Mesenchymal stem cell (in vitro differentiated cells and primary cell): ENCODE results near the gene FOXF1.

ENCODE experiments used
- DNase-seq: peaks from one replicate; pipeline ENCODE4 v3.0.0-alpha.2; 2013
- H2AFZ ChIP-seq: one replicate; pipeline ENCODE4 v1.6.1; 2013; ENCODE audit warnings: low read depth, mild to moderate bottlenecking, control low read depth, inconsistent platforms, low read length, moderate library complexity
- H2AK5ac ChIP-seq: 2 replicates; pipeline ENCODE4 v1.6.1; 2013; ENCODE audit warnings: low read length, moderate library complexity, mild to moderate bottlenecking, inconsistent platforms; ENCODE audit not compliant: severe bottlenecking
- H2BK120ac ChIP-seq: one replicate; pipeline ENCODE4 v1.6.1; 2013; ENCODE audit warnings: low read depth, mild to moderate bottlenecking, inconsistent platforms, low read length, moderate library complexity
- H2BK12ac ChIP-seq, 2 experiments: one replicate each; pipeline ENCODE4 v1.6.1; 2013; ENCODE audit warnings: inconsistent platforms in 2 of 2, low read length in 2 of 2, mild to moderate bottlenecking in 2 of 2, moderate library complexity in 2 of 2, control low read depth in 1 of 2
- H2BK15ac ChIP-seq: one replicate; pipeline ENCODE4 v1.6.1; 2013; ENCODE audit warnings: mild to moderate bottlenecking, low read depth, inconsistent platforms; ENCODE audit not compliant: poor library complexity, severe bottlenecking
- H2BK5ac ChIP-seq: 2 replicates; pipeline ENCODE4 v1.6.1; 2013; ENCODE audit warnings: low read depth, mild to moderate bottlenecking, low read length, control low read depth, inconsistent platforms; ENCODE audit not compliant: poor library complexity, severe bottlenecking
- H3K14ac ChIP-seq, 2 experiments: one replicate each; pipeline ENCODE4 v1.6.1; 2013; ENCODE audit warnings: inconsistent platforms in 2 of 2, low read length in 2 of 2, control low read depth in 1 of 2, mild to moderate bottlenecking in 1 of 2, moderate library complexity in 1 of 2
- H3K18ac ChIP-seq, 2 experiments: one replicate each; pipeline ENCODE4 v1.6.1; 2013; ENCODE audit warnings: inconsistent platforms in 2 of 2, low read length in 2 of 2, control low read depth in 1 of 2, low read depth in 1 of 2, mild to moderate bottlenecking in 1 of 2
- H3K23ac ChIP-seq, 2 experiments: one replicate each; pipeline ENCODE4 v1.6.1; 2013; ENCODE audit warnings: inconsistent platforms in 2 of 2, low read length in 2 of 2, mild to moderate bottlenecking in 2 of 2, moderate library complexity in 2 of 2, control low read depth in 1 of 2
- H3K27ac ChIP-seq: 2 replicates; pipeline ENCODE4 v1.5.1; 2013; ENCODE audit warnings: mild to moderate bottlenecking, moderate library complexity, low read length, control low read depth, inconsistent platforms; ENCODE audit not compliant: poor library complexity, severe bottlenecking
- H3K27me3 ChIP-seq, 2 experiments: 2 replicates each; pipeline versions ENCODE4 v1.6.1 to v1.7.0; 2013; ENCODE audit warnings: low read length in 2 of 2, mild to moderate bottlenecking in 2 of 2, moderate library complexity in 2 of 2, control low read depth in 1 of 2, inconsistent platforms in 1 of 2; ENCODE audit not compliant: control insufficient read depth in 1 of 2, insufficient read depth in 1 of 2
- H3K36me3 ChIP-seq, 2 experiments: 2 replicates each; pipeline versions ENCODE4 v1.6.1 to v1.7.0; 2013; ENCODE audit warnings: low read length in 2 of 2, control low read depth in 1 of 2, inconsistent platforms in 1 of 2, low read depth in 1 of 2, mild to moderate bottlenecking in 1 of 2; ENCODE audit not compliant: insufficient read depth in 2 of 2, control insufficient read depth in 1 of 2
- H3K4ac ChIP-seq, 2 experiments: one replicate each; pipeline ENCODE4 v1.6.1; 2013; ENCODE audit warnings: inconsistent platforms in 2 of 2, low read length in 2 of 2, mild to moderate bottlenecking in 2 of 2, moderate library complexity in 2 of 2, control low read depth in 1 of 2, low read depth in 1 of 2
- H3K4me1 ChIP-seq: 2 replicates; pipeline ENCODE4 v1.6.1; 2013; ENCODE audit warnings: low read depth, low read length, control low read depth; ENCODE audit not compliant: control insufficient read depth, insufficient read depth
- H3K4me2 ChIP-seq: 2 replicates; pipeline ENCODE4 v1.6.1; 2013; ENCODE audit warnings: low read length, mild to moderate bottlenecking, inconsistent platforms; ENCODE audit not compliant: poor library complexity, severe bottlenecking
- H3K4me3 ChIP-seq, 2 experiments: 2 replicates each; pipeline versions ENCODE4 v1.5.1 to v1.7.0; 2013; ENCODE audit warnings: low read length in 2 of 2, mild to moderate bottlenecking in 2 of 2, control low read depth in 1 of 2, low read depth in 1 of 2; ENCODE audit not compliant: insufficient read depth in 1 of 2
- H3K79me1 ChIP-seq: replicated peaks from 2 replicates; pipeline ENCODE4 v1.6.1; 2013; ENCODE audit warnings: mild to moderate bottlenecking, control low read depth, low read length, inconsistent platforms; ENCODE audit not compliant: poor library complexity, severe bottlenecking
- H3K9ac ChIP-seq: 2 replicates; pipeline ENCODE4 v1.7.0; 2013; ENCODE audit warnings: mild to moderate bottlenecking, low read length, moderate library complexity
- H3K9me3 ChIP-seq: 2 replicates; pipeline ENCODE4 v1.7.0; 2013; ENCODE audit warnings: mild to moderate bottlenecking, low read length; ENCODE audit not compliant: control insufficient read depth
- H4K8ac ChIP-seq: one replicate; pipeline ENCODE4 v1.6.1; 2013; ENCODE audit warnings: inconsistent platforms, mild to moderate bottlenecking, low read length, moderate library complexity
- H4K91ac ChIP-seq: one replicate; pipeline ENCODE4 v1.6.1; 2013; ENCODE audit warnings: mild to moderate bottlenecking, low read length, inconsistent platforms
- WGBS: methylation state at CpG from one replicate; pipeline ENCODE4 v1.1.7; 2013; ENCODE audit warnings: mixed read lengths; 5-methylcytosine and 5-hydroxymethylcytosine counted together

The FOXF1 gene

DNA sequence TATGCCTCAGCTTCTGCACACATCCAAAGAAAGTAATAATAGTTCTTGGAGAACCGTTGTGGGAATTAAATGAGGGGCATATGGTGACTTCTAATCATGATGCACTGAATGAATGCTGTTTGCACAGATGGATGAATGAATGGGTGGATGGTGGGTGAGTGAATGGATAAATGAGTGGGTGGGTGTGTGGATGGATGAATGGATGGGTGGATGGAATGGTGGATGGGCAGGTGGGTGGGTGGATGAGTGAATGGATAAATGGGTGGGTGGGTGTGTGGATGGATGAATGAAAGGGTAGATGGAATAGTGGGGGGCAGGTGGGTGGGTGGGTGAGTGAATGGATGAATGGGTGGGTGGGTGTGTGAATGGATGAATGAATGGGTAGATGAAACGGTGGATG lies 44.9 kb upstream of the FOXF1 start:
- WGBS = 93% methylated on average over 1 of the region's 2 CpGs

DNA sequence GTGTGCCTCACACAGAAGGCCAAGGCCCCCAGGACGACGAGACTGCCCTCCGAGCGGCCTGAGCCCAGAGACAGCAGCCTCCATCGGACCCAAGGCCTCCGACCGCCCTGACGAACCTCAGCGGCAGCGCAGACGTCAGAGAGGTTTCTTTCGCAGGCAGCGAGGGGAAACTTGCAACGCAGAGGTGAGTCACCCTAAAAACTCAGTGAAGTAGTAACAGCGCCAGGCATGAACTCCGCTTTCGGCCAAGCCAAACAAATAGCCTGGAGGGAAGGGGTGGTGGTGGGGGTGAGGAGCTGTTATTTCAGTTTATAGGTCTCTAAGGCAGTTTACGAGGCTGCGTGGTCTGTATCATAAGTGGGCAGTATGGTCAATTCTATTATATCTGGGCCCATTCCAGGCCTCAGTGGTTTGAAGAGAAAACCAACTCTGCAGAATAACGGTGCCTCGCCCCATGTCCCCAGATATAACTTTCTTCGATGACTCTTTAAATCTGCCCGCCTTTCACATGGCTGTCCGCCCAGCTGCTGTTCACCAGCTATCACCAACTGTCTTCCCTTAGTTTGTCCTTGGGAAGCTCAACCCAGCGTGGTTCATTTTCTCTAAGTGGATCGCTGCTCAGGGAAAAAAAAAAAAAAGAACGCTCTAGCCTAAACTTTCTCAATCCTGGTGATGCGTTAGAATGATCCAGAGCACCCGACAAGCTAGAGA lies 43.5 kb upstream of the FOXF1 start:
- Histone ChIP-seq H3K4me2 (no peak overlapping the region), H2AFZ (no peak overlapping the region), H4K8ac (peak overlapping the region; percentile 19), H3K14ac (no peak overlapping the region), H3K27ac (no peak overlapping the region), H3K27me3 (peaks cover 0 to 19% of the 10 kb centered on the region in 2 experiments), H2BK120ac (no peak overlapping the region), H3K9me3 (no peaks in the 10 kb centered on the region), H2BK15ac (no peak overlapping the region), H2BK12ac (peak overlapping the region in 1 of 2 experiments; percentile 41), H3K4me1 (no peaks in the 10 kb centered on the region), H3K4ac (no peak overlapping the region), H3K9ac (no peak overlapping the region), H2AK5ac (no peak overlapping the region), H2BK5ac (no peak overlapping the region), H3K79me1 (no peaks in the 10 kb centered on the region), H4K91ac (peak overlapping the region; percentile 41), H3K23ac (no peak overlapping the region), H3K18ac (peak overlapping the region; percentile 15 to 38), H3K4me3 (no peak overlapping the region), H3K36me3 (no peaks in the 10 kb centered on the region)
- 93% methylated on average over 29 of the region's 29 CpGs for WGBS
- DNase-seq = no peak

More for the DNA sequence above, 44.9 kb upstream of the FOXF1 start:
- no peak overlapping the region for H3K4me3 ChIP-seq
- H3K27ac ChIP-seq = no peak overlapping the region
- H3K18ac ChIP-seq = no peak overlapping the region
- no peak overlapping the region for H2BK120ac ChIP-seq
- H3K27me3 ChIP-seq = peaks cover under 1 to 6% of the 10 kb centered on the region in 2 experiments
- H2AK5ac ChIP-seq = no peak overlapping the region
- H3K4ac ChIP-seq = no peak overlapping the region
- H3K14ac ChIP-seq = no peak overlapping the region
- H2BK5ac ChIP-seq = no peak overlapping the region
- DNase-seq = no peak
- peak overlapping the region in 1 of 2 experiments; percentile 68 for H2BK12ac ChIP-seq
- H3K4me1 ChIP-seq = no peaks in the 10 kb centered on the region
- no peaks in the 10 kb centered on the region for H3K36me3 ChIP-seq
- no peak overlapping the region for H3K4me2 ChIP-seq
- peaks cover 7% of the 10 kb centered on the region for H3K9me3 ChIP-seq
- H3K23ac ChIP-seq = no peak overlapping the region
- no peaks in the 10 kb centered on the region for H3K79me1 ChIP-seq
- H2AFZ ChIP-seq = no peak overlapping the region
- no peak overlapping the region for H4K8ac ChIP-seq
- peak overlapping the region; percentile 28 for H4K91ac ChIP-seq
- H2BK15ac ChIP-seq = no peak overlapping the region
- no peak overlapping the region for H3K9ac ChIP-seq

DNA sequence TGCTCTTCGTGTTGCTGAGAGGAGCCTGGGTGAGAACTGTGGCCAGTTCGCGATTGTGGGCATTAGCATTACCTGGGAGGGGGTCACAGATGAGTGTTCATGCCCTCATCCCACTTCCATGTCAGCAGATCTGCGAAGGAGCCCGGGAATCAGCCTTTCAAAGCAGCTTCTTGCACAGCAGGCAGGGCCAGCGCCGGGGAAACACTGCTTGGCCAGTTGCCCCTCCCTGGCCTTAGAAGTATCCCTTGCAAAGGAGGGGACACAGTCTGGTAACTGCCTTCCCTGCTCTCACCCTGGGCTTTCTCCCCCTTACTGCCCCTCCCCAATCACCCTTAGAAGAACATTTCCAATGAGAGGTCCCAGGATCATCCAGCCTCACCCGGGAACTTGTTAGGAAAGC lies 42.8 kb upstream of the FOXF1 start:
- no peaks in the 10 kb centered on the region for H3K36me3 ChIP-seq
- H3K9ac ChIP-seq = no peak overlapping the region
- no peak overlapping the region for H3K14ac ChIP-seq
- H2BK12ac ChIP-seq = peak overlapping the region in 1 of 2 experiments; percentile 41
- peak overlapping the region; percentile 5 for H2BK15ac ChIP-seq
- H4K8ac ChIP-seq = peak overlapping the region; percentile 53
- peaks cover 6% of the 10 kb centered on the region for H3K9me3 ChIP-seq
- H3K23ac ChIP-seq = no peak overlapping the region
- no peak overlapping the region for H2AK5ac ChIP-seq
- H3K4me2 ChIP-seq = no peak overlapping the region
- no peak overlapping the region for H3K27ac ChIP-seq
- no peak overlapping the region for H3K4me3 ChIP-seq
- H3K27me3 ChIP-seq = peaks cover 0 to 19% of the 10 kb centered on the region in 2 experiments
- no peak overlapping the region for H3K4ac ChIP-seq
- 90% methylated on average over 8 of the region's 8 CpGs for WGBS
- DNase-seq = no peak
- H4K91ac ChIP-seq = no peak overlapping the region
- no peaks in the 10 kb centered on the region for H3K4me1 ChIP-seq
- no peak overlapping the region for H2BK120ac ChIP-seq
- H2AFZ ChIP-seq = no peak overlapping the region
- H2BK5ac ChIP-seq = no peak overlapping the region
- peak overlapping the region in 1 of 2 experiments; percentile 58 for H3K18ac ChIP-seq
- no peaks in the 10 kb centered on the region for H3K79me1 ChIP-seq

DNA sequence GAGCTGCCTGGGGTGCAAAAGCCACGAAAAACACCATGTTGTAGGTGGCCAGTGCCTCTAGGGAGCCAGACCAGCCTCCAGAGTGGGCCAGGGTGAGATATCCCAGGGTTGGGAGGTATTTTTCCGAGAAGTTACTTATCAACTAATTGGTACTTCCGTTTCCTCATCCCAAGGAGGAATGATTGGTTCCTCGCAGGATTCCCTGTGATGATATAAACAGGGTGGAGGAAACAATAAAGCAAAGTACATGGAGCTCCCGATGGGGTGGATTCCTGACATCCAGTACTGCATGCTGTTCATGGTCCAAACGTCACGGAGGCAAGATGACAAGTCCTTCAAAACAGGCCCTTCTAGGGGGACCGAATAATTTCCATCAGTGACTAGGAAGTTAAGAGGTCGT lies 39.4 kb upstream of the FOXF1 start:
- Histone ChIP-seq H3K79me1 (no peaks in the 10 kb centered on the region), H2BK5ac (no peak overlapping the region), H4K8ac (no peak overlapping the region), H2AK5ac (no peak overlapping the region), H3K23ac (no peak overlapping the region), H3K27me3 (peaks cover 6 to 41% of the 10 kb centered on the region in 2 experiments), H2AFZ (no peak overlapping the region), H3K9ac (no peak overlapping the region), H3K27ac (no peak overlapping the region), H3K36me3 (no peaks in the 10 kb centered on the region), H3K4ac (no peak overlapping the region), H2BK120ac (no peak overlapping the region), H3K4me1 (no peaks in the 10 kb centered on the region), H2BK12ac (no peak overlapping the region), H3K9me3 (peaks cover 8% of the 10 kb centered on the region), H3K4me2 (no peak overlapping the region), H3K14ac (no peak overlapping the region), H3K18ac (peak overlapping the region in 1 of 2 experiments; percentile 44), H2BK15ac (no peak overlapping the region), H3K4me3 (no peak overlapping the region), H4K91ac (no peak overlapping the region)
- DNase-seq = no peak
- WGBS = 91% methylated on average over 7 of the region's 9 CpGs
